ENCODE data around the gene MTERF4.

Gene MTERF4

DNA sequence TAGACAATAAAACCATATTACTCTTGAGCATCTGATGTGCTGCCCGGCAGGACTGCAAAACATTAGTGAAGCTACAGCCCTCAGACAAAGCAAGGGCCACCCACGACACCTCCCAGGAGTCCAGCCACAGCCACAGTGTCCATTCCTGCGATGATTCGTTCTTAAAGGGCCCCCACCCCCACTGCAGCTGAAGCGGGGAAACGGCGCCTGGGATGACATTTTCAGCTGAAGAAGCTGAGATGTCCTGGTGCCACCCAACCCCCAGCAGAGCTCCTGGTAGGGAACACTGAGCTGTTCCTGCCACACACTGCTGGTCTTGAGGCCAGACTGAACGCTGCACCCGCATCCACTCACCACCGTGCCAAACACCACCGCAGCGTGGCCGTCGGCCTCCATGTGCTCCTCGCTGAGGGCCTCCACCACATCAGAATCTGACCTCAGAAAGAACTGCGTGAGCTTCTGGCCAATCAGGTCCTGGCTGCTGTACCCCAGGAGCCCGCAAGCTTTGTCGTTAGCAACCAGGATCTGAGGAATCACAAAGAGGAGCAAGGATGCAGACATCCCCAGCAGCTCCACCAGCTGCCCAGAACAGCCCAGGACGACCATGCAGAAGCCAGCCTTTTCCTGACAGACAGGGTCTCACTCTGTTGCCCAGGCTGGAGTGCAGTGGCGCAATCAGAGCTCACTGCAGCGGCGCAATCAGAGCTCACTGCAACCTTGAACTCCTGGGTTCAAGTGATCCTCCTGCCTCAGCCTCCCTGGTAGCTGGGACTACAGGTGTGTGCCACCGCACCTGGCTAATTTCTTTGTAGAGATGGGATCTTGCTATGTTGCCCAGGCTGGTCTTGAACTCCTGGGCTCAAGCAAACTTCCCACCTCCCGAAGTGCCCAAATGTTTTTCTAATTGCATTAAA, 37.7 kb upstream of the MTERF4 start:
- no peak for TF ChIP-seq CTCF (IDR thresholded peaks at IDR 0.05; ENCODE audit: control insufficient read depth, extremely low read depth, insufficient read depth)
- no peak for DNase-seq (ENCODE audit: low read depth)

GRCh38 chr2:241138471-241138870, 36.4 kb upstream of the MTERF4 start:
- no peak overlapping the region for H3K4me3 ChIP-seq (ENCODE audit: low read depth, low read length)
- no peak for DNase-seq (ENCODE audit: low read depth)
- no peak for TF ChIP-seq CTCF (IDR thresholded peaks at IDR 0.05; ENCODE audit: control insufficient read depth, extremely low read depth, insufficient read depth)

More for the DNA sequence above, 37.7 kb upstream of the MTERF4 start:
- H3K4me3 ChIP-seq (ENCODE audit: low read depth, low read length): no peak overlapping the region

- DNase-seq (ENCODE audit: low read depth): no peak
- no peak for TF ChIP-seq CTCF (IDR thresholded peaks at IDR 0.05; ENCODE audit: control insufficient read depth, extremely low read depth, insufficient read depth)
- H3K4me3 ChIP-seq (ENCODE audit: low read depth, low read length): no peak overlapping the region
These were observed 35.4 kb upstream of the MTERF4 start for GRCh38 chr2:241137276-241138190.

- no peak for TF ChIP-seq CTCF (IDR thresholded peaks at IDR 0.05; ENCODE audit: control insufficient read depth, extremely low read depth, insufficient read depth)
- DNase-seq (ENCODE audit: low read depth): no peak
- H3K4me3 ChIP-seq (ENCODE audit: low read depth, low read length): no peak overlapping the region
These were observed 34.7 kb upstream of the MTERF4 start for GRCh38 chr2:241136661-241137260.

DNA sequence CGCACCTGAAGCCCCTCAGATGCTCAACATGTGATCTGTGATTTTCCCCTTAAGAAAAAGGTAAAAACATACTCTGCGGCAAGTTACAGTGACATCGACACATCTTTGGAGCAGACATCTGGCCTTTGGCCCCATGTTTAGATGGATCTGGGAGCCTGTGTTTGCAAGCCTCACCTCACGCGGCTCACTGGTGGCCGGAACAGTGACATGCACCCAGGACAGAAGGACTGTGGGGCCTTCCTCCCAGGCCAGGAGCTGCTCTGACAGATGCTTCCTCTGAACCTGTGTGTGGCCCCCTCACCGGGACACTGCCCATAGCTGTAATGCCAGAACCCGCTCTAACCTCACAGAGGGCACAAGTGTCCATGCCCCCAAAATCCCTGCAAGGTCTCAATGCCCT, 34.1 kb upstream of the MTERF4 start:
- no peak overlapping the region for H3K4me3 ChIP-seq (ENCODE audit: low read depth, low read length)
- DNase-seq (ENCODE audit: low read depth): no peak
- no peak for TF ChIP-seq CTCF (IDR thresholded peaks at IDR 0.05; ENCODE audit: control insufficient read depth, extremely low read depth, insufficient read depth)

- DNase-seq (ENCODE audit: low read depth): no peak
- no peak for TF ChIP-seq CTCF (IDR thresholded peaks at IDR 0.05; ENCODE audit: control insufficient read depth, extremely low read depth, insufficient read depth)
- no peak overlapping the region for H3K4me3 ChIP-seq (ENCODE audit: low read depth, low read length)
These were observed 33.6 kb upstream of the MTERF4 start for GRCh38 chr2:241135737-241136136.

Measured in LNCaP clone FGC (cell line).